ENCODE results near the gene GPR107.
"Not testable (repeated sequence)": the region's sequence is repeated elsewhere in the genome, so short reads cannot be mapped to it uniquely, and the experiment has no call there.

The GPR107 gene

DNA sequence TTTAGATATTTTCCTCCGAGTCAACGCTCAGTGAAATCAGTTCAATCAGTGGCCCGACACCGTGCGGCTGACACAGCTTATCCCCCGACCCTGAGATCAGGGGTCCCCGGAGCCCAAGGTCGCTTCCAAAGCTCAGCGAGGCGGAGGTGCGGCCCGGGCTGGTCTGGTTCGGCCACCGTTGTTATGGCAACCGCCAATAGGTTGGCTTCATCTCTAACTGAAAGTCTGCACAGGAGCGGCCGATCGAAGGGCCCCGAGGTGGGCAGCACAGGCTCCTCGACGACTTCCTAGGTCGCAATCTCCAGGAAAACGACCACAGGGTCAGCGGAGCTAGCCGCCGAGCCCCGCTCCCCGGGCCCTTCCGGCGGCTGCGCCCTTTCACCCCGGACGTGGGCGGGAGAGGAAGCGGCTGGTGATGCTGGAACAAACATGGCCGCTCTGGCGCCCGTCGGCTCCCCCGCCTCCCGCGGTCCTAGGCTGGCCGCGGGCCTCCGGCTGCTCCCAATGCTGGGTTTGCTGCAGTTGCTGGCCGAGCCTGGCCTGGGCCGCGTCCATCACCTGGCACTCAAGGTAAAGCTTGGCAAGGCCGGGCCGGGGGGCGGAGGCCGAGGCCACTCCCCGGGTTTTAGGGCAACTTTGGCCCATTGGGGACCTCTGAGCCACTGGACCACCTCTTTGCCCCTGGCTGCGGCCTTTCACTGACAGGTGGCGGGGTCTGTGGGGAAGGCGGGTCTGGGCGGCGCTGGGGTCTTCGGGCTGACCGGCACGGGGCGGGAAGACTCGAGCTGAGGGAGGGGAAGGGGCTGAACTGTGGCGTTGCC is at the start of gene GPR107:
Gene GPR107, plus strand, starts transcription at position 403 of the 821 bp plus-strand sequence. Its CDS starts 27 bp downstream, at position 430.
- DNase-seq (ENCODE audit: low read depth), result peak; percentile 46

DNA sequence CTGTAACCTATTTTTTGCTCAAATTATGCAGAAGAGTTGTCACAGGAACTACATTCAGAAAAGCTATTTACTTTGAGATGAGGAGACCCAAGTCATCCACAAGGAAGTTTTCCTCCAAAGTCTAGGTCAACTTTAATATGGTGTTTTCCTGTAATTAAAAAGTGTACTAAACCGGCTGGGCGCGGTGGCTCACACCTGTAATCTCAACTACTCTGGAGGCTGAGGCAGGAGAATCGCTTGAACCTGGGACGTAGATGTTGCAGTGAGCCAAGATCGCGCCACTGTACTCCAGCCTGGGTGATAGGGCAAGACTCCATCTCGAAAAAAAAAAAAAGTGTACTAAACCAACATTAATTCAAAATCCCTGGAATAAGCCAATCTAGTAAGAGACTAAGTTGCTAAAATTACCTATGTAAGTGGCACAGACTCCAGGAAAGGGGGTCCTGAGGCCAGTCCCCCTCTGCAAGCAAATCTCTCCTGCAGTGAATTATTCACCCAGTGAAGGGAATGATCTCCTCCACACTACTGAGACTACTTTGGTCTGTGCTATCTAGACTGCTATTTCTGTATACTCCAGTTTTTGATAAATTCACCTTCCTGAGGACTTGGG is 49.7 kb upstream of the GPR107 start:
- DNase-seq (ENCODE audit: low read depth), result no peak

DNA sequence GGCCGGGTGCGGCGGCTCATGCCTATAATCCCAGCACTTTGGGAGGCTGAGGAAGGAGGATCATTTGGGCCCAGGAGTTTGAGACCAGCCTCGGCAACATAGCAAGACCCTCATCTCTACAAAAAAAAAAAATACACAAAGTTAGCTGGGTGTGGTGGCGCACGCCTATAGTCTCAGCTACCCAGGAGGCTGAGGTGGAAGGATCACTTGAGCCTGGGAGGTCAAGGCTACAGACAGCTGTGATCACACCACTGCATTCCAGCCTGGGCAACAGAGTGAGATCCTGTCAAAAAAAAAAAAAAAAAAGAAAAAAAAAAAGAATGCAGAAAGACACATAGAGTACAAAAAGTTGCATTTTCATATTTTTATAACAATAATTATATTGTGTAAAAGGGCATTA is 46.8 kb upstream of the GPR107 start:
- DNase-seq (ENCODE audit: low read depth), result not testable (repeated sequence)

DNA sequence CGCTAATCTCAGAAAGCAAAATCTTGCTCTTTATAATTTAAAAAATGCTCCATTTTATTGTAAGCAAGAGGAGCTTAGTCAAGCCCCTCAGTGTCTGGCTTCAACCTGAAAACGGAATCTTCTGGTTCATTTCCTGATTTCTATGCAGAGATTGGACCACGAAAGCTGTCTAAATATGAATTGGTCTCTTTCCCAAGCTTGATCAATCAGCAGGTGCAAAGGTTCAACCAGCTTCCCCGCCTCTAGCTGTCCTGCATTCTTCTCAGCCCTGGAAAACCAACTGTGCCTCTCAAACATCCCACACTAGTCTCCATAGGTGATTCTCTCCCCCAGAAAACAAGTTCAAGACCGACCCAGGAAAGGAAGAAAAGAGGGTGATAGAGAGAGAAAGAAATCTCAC is 45.2 kb upstream of the GPR107 start:
- no peak for DNase-seq (ENCODE audit: low read depth)

DNA sequence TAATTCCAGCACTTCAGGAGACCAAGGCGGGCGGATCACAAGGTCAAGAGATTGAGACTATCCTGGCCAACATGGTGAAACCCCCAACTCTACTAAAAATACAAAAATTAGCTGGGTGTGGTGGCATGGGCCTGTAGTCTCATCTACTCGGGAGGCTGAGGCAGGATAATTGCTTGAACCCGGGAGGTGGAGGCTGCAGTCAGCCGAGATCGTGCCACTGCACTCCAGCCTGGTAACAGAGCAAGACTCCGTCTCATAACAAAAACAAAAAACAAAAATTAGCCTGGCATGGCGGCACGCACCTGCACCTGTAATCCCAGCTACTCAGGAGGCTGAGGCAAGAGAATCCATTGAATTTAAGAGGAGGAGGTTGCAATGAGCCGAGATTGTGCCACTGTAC is 44.2 kb upstream of the GPR107 start:
- DNase-seq (ENCODE audit: low read depth), result not testable (repeated sequence)

DNA sequence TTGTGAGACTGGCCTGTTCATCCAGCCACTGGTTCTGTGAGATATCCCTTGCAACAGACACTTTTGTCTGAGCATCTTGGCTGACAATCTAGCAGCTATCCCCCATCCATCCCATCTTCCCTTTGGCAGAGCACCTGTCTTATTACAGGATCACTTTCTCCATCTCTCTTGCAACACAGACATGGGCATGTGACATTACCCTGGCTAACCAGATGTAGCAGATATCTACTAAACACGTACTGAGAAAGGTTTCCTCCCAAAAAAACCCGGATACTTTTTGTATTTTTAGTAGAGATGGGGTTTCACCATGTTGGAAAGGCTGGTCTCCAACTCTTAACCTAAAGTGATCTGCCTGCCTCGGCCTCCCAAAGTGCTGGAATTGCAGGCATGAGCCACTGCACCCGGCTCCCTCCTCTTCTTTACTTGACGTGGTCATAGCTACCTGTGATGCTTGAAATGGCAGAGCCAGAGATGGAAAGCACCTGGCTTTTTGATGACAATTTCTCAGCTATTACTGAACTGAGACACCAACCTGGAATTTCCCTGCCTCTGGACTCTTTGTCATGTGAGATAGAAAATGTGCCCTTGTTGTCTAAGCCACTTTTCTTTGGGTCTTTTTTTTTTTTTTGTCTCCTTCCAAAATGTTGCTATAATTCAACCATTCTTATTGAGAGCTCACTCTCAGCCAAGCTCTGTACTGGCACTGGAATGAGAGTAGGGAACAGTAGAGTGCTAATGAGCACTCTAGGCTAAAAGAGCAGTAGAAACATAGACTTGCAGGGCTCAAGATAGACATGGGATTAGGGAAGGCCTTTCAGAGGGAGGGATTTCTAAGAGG is 43.3 kb upstream of the GPR107 start:
- no peak for DNase-seq (ENCODE audit: low read depth)

DNA sequence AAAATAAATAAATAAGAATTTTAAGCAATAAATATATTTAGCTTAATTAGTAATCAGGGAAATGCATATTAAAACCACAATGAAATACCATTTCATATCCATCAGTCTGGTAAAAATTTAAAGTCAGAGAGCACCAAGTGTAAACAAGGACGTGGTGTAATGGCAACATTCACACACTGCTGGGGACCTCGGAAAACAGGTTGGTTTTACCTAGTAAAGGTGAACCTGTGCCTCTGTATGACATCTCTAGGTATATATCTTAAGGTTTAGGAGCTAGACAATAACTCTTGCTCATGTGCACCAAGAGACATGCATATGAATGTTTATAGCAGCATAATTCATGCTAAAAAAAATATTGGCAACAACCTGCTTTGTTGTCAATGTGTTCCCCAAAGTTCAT is 40.4 kb upstream of the GPR107 start:
- DNase-seq (ENCODE audit: low read depth), result no peak

DNA sequence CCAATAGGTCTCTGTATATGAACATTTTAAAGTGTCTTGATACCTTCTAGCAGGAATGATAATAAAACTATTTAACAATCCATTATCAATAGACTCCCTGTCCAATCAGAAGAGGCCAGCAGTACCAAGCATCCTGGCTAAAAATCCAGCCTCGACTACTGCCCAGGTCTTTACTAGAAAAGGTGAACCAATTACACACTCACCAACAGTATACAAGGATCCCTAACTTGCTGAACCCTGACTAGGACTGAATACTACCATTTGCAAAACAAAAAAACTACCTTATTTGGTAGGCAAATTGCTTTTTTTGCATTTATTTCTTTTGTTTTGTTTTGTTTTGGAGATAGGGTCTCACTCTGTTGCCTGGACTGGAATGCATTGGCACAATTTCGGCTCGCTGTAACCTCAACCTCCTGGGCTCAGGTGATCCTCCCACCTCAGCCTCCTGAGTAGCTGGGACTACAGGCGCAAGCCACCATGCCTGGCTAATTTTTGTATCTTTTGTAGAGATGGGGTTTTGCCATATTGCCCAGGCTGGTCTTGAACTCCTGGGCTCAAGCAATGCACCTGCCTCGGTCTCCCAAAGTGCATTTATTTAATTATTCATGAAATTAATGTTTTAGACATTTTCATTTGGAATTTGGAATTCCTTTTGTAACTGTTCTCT is 38.2 kb upstream of the GPR107 start:
- DNase-seq (ENCODE audit: low read depth), result no peak

DNA sequence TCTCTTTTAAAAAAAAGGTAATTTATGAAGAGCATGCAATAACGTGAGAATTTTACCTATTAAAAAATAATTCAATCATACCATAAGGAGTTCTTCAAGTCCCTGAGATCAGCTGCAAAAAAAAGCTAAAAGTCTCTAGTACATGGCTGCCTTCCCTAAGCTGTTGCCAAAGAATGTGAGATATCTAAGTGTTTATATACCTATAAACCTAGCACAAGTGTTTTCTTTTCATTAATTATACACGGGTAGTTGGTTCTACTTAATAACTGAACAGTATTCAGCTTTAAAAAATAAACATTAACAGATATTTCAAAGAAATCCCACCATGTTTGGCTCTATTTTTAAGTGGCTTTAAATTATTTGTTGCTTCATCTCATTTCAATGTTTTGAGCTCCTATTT is 36.6 kb upstream of the GPR107 start:
- no peak for DNase-seq (ENCODE audit: low read depth)

DNA sequence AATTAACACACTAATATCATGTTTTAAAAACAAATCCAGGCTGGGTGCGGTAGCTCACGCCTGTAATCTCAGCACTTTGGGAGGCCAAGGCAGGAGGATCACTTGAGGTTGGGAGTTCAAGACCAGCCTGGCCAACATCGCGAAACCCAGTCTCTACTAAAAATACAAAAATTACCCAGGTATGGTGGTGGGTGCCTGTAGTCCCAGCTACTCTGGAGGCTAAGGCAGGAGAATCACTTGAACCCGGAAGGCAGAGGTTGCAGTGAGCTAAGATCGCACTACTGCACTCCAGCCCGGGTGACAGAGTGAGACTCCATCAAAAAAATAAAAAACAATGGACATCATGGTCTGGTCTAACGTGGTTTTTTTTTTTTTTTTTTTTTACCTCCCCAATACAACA is 36.2 kb upstream of the GPR107 start:
- not testable (repeated sequence) for DNase-seq (ENCODE audit: low read depth)

DNA sequence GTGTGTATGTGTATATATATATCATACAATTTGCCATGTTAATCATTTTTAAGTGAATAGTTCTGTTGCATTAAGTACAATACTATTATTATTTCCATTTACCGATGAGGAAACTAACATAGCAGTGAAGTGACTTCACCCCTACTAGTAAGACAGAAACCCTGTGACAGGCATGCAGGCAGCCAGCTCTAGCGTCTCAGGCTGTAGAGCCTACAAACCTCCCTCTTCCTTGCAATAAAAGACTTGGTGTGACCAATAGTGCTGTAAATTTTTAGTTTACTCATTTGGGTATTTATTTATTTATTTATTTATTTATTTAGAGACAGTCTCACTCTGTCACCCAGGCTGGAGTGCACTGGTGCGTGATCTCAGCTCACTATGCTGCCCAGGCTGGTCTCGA is 35.4 kb upstream of the GPR107 start:
- no peak for DNase-seq (ENCODE audit: low read depth)

DNA sequence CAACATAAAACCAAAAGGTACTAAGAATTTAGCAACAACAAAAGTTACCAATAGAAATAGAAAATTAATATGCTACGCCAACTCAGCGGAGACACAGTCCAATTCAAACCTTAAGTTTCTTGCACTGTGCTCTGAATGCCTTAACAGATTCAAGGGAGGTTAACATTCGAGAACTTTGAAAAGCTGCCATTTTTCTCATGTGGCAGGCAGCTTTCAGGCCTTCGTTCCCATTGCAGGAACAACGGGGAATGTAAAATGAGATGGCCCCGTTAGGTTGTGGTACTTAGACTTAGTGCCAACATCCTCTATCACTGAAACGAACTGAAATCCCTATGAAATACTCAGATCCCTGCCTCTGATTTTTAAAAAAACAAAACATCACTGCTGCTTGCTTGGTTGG is 33.1 kb upstream of the GPR107 start:
- no peak for DNase-seq (ENCODE audit: low read depth)

DNA sequence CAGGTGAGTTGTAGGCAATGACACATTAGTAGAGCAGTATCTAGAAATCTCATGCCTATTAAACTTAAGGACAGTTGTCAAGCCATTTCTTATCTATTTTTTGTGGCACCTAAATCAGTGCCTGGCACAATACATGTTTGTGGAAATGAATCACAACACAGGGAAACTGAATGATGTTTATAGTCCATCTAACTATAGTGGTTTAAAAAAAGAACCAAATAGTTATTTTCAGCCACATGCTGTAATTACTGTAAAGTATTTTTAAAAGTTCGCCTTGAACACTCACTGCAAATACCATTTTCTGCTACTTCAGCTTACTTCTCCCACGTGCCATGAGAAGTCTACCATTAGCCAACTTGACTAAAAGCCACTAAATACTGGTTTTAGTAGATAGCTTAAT is 32.6 kb upstream of the GPR107 start:
- no peak for DNase-seq (ENCODE audit: low read depth)

DNA sequence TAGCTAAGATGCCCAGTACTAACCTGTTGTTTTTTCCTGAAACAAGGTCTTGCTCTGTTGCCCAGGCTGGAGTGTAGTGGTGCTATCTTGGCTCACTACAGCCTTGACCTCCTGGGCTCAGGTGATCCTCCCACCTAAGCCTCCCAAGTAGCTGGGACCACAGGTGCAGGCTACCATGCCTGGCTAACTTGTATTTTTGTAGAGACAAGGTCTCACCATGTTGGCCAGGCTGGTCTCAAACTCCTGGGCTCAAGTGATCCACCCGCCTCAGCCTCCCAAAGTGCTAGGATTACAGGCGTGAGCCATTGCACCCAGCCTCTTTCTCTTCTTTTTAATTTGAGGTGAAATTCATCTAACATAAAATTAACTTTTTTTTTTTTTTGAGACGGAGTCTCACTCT is 31.9 kb upstream of the GPR107 start:
- DNase-seq (ENCODE audit: low read depth), result not testable (repeated sequence)

DNA sequence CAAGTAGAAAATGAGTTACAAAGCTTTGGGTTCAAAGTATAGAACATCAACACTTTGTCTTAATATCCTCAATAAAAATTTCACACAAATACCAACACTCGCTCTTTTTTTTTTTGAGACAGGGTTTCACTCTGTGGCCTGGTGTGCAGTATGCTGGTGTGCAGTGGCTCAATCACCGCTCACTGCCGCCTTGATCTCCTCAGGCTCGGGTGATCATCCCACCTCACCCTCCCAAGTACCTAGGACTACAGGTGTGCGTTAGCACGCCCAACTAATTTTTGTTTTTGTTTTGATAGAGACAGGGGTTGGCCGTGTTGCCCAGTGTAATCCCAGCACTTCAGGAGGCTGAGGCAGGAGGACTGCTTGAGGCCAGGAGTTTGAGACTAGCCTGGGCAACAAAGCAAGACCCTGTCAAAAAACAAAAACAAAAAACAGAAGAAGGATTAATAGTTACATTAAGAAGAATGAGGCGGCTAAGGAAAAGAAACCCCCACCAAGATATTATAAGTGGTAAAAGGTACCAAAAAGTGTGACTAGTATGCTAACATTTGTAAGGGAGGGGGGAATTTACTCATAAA is 31.1 kb upstream of the GPR107 start:
- no peak for DNase-seq (ENCODE audit: low read depth)

DNA sequence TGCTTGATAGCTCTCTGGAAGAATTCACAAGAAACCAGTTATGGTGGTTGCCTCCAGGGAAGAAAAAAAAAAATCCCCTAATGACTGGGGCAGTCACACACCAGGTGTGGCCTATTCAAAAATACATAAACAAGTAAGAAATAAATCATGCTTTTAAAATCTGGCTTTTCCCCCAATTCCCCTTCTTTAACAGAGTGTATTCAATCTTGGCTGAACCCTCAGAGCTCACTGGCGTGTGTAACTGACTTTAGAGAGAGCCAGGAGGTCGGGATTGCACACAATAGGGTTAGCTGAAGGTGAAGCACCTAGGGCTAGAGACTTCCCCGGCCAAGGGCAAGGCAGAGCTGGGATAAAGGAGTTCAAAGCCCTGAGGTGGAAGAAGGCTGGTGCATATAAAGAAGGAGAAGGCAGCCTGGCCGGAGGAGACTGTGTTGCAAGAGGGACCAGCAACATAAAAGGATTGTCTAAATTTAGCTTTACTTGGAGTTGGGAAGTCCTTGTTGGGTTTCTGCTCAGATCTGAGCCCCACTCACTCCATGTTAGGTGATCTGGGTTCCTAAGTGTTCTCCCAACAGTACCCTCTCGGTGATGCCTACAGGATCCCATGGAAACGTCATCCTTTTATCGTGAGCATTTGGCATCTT is 30.4 kb upstream of the GPR107 start:
- DNase-seq (ENCODE audit: low read depth), result no peak

DNA sequence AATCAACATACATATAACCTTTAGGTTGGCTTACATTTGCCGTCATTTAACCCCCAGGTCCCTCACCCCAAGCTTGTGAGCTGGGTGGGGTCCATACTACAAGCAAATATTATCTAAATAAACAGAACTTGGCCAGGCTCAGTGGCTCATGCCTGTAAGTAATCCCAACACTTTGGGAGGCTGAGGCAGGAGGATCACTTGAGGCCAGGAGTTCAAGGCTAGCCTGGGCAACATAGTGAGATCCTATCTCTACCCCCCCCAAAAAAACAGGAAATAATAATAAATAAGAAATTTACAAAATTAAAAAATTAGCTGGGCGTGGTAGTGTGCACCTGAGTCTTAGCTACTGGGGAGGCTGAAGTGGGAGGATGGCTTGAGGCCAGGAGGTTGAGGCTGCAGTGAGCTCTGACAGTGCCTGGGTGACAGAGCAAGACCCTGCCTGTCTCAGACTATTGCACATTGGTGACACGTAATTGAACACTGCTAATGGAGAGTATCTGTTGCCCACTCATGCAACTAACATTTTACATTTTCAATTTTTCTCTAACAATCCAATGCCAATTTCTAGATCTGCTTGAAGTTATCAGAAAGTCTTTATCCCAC is 29.6 kb upstream of the GPR107 start:
- DNase-seq (ENCODE audit: low read depth), result no peak

DNA sequence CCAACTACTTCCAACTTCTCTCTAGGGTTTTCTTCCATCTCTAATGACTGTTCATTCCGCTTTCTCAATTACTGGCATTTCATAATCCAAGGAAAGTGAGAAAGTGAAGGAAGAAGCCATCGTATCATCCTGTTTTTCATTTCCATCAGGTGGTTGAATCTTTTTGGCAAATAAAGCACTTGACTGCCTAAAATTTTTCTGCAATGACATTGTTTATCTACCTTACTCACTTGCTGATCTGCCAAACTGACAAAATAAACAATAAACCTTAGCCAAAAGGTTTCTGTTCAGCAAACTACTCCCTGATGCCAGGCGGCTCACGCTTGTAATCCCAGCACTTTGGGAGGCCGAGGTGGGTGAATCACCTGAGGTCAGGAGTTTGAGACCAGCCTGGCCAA is 29.1 kb upstream of the GPR107 start:
- no peak for DNase-seq (ENCODE audit: low read depth)

DNA sequence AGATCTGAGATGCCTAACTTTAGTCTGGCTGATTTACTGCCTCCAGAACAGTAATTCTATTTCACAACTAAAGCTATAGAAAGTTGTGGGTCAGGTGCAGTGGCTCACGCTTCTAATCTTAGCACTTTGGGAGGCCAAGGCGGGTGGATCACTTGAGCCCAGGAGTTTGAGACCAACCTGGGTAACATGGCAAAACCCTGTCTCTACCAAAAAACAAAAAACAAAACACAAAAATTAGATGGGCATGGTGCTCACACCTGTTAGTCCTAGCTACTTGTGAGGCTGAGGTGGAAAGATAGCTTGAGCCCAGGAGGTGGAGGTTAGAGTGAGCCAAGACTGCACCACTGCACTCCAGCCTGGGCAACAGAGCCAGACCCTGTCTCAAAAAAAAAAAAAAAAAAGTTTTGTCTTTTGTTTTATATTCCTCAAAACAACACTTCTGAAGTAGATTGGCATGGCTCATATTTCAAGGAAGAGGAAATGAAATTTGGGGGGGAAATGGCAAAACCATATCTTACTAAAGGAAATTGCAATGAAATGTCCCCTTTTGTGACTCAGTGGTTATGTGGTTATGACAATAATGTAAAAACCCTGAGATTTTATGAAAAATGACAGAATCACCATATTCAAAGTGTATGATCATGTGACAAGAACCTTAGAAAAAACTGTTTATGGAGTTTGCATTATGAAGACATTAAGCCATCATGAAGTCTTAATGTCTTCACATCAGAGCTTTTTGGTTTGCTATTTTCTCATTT is 26.9 kb upstream of the GPR107 start:
- no peak for DNase-seq (ENCODE audit: low read depth)

All from GM04504 (cell line).